HG03139 (cell line): ENCODE data around the gene PCBP1.
A peak's percentile ranks its signal among the peaks of the same experiment; 100 is the strongest.
"Not testable (repeated sequence)": the region's sequence is repeated elsewhere in the genome, so short reads cannot be mapped to it uniquely, and the experiment has no call there.

ENCODE experiments used
- ATAC-seq: cut with Tn5 transposase; IDR thresholded peaks from one replicate; pipeline ENCODE4 v1.9.1; 2021; ENCODE audit not compliant: unreplicated experiment

PCBP1 gene

GRCh38 chr2:70080610-70081200 lies 6.6 kb upstream of the PCBP1 start:
- no peak for ATAC-seq

- ATAC-seq, result no peak
Measured at GRCh38 chr2:70081221-70081620, 6.1 kb upstream of the PCBP1 start.

GRCh38 chr2:70083344-70084156 lies 3.7 kb upstream of the PCBP1 start:
- no peak for ATAC-seq

- no peak for ATAC-seq
Measured at GRCh38 chr2:70084973-70085710, 2.1 kb upstream of the PCBP1 start.

- no peak for ATAC-seq
Measured at GRCh38 chr2:70085711-70086277, 1.5 kb upstream of the PCBP1 start.

GRCh38 chr2:70086278-70086837 lies 919 bp upstream of the PCBP1 start:
- ATAC-seq, result peak; percentile 27

GRCh38 chr2:70087702-70088597 lies 673 bp downstream of the PCBP1 start:
- ATAC-seq, result no peak

- no peak for ATAC-seq
Measured at GRCh38 chr2:70088598-70089219, 1.4 kb downstream of the PCBP1 start.

GRCh38 chr2:70089220-70089982 lies 2.1 kb downstream of the PCBP1 start:
- no peak for ATAC-seq

- ATAC-seq, result no peak
Measured at GRCh38 chr2:70089983-70090525, 2.8 kb downstream of the PCBP1 start.

GRCh38 chr2:70090706-70091334 lies 3.5 kb downstream of the PCBP1 start:
- no peak for ATAC-seq

- no peak for ATAC-seq
Measured at GRCh38 chr2:70091364-70091763, 4.1 kb downstream of the PCBP1 start.

- no peak for ATAC-seq
Measured at GRCh38 chr2:70091816-70092215, 4.5 kb downstream of the PCBP1 start.

GRCh38 chr2:70092576-70093243 lies 5.4 kb downstream of the PCBP1 start:
- ATAC-seq, result not testable (repeated sequence)

GRCh38 chr2:70094171-70094977 lies 7.1 kb downstream of the PCBP1 start:
- ATAC-seq, result no peak

- peak; percentile 41 for ATAC-seq
Measured at GRCh38 chr2:70094978-70095719, 7.9 kb downstream of the PCBP1 start.
